Measurements from ENCODE around the gene GPC6. TPM values are rescaled to one million over a fixed set of nuclear protein-coding genes. Genes with fewer than 3 reads are reported as not detected.

Gene GPC6
- total RNA-seq, 2 experiments from 2014 or later, result not detected

- H3K36me3 Mint-ChIP-seq, result no peaks in the 10 kb centered on the region
- CTCF ChIA-PET, result no interaction called here
- H3K4me3 Mint-ChIP-seq, result no peak overlapping the region
- POLR2A ChIA-PET, result no interaction called here
- intact Hi-C loops (cut with micrococcal nuclease), result no loop called here
- H3K27me3 Mint-ChIP-seq, result no peaks in the 10 kb centered on the region
- H3K9me3 Mint-ChIP-seq, result no peaks in the 10 kb centered on the region
- H3K27ac Mint-ChIP-seq, result no peak overlapping the region
- H3K4me1 Mint-ChIP-seq (ENCODE audit: low read depth), result no peaks in the 10 kb centered on the region
- DNase-seq, result no peak
These were observed 301.2 kb downstream of the GPC6 start for GRCh38 chr13:93527748-93528297.

- CTCF ChIA-PET, result no interaction called here
- Mint-ChIP-seq H3K27me3 (no peaks in the 10 kb centered on the region), H3K27ac (no peak overlapping the region), H3K4me3 (no peak overlapping the region), H3K9me3 (no peaks in the 10 kb centered on the region), H3K4me1 (ENCODE audit: low read depth) (no peaks in the 10 kb centered on the region), H3K36me3 (no peaks in the 10 kb centered on the region)
- POLR2A ChIA-PET, result no interaction called here
- intact Hi-C loops (cut with micrococcal nuclease), result no loop called here
- no peak for DNase-seq
These were observed 303.4 kb downstream of the GPC6 start for GRCh38 chr13:93529961-93530360.

- Mint-ChIP-seq H3K27ac (no peak overlapping the region), H3K4me3 (no peak overlapping the region), H3K27me3 (no peaks in the 10 kb centered on the region), H3K9me3 (no peaks in the 10 kb centered on the region), H3K4me1 (ENCODE audit: low read depth) (no peaks in the 10 kb centered on the region), H3K36me3 (no peaks in the 10 kb centered on the region)
- ChIA-PET POLR2A (no interaction called here), CTCF (no interaction called here)
- intact Hi-C loops (cut with micrococcal nuclease), result no loop called here
- no peak for DNase-seq
These were observed 307.6 kb downstream of the GPC6 start for GRCh38 chr13:93534181-93534700.

GRCh38 chr13:93535251-93535650, 308.6 kb downstream of the GPC6 start:
- ChIA-PET CTCF (no interaction called here), POLR2A (no interaction called here)
- DNase-seq, result no peak
- Mint-ChIP-seq H3K9me3 (no peaks in the 10 kb centered on the region), H3K27ac (no peak overlapping the region), H3K27me3 (no peaks in the 10 kb centered on the region), H3K4me1 (ENCODE audit: low read depth) (no peaks in the 10 kb centered on the region), H3K4me3 (no peak overlapping the region), H3K36me3 (no peaks in the 10 kb centered on the region)
- intact Hi-C loops (cut with micrococcal nuclease), result no loop called here

GRCh38 chr13:93539914-93540313, 313.3 kb downstream of the GPC6 start:
- Mint-ChIP-seq H3K27ac (no peak overlapping the region), H3K9me3 (peaks cover 4% of the 10 kb centered on the region), H3K27me3 (no peaks in the 10 kb centered on the region), H3K4me1 (ENCODE audit: low read depth) (no peaks in the 10 kb centered on the region), H3K36me3 (no peaks in the 10 kb centered on the region), H3K4me3 (no peak overlapping the region)
- CTCF ChIA-PET, result no interaction called here
- intact Hi-C loops (cut with micrococcal nuclease), result no loop called here
- POLR2A ChIA-PET, result no interaction called here
- no peak for DNase-seq

- CTCF ChIA-PET, result no interaction called here
- intact Hi-C loops (cut with micrococcal nuclease), result no loop called here
These were observed 321.3 kb downstream of the GPC6 start for GRCh38 chr13:93547886-93548285.

GRCh38 chr13:93549326-93550005, 322.9 kb downstream of the GPC6 start:
- POLR2A ChIA-PET, result no interaction called here
- H3K9me3 Mint-ChIP-seq, result no peaks in the 10 kb centered on the region
- intact Hi-C loops (cut with micrococcal nuclease), result no loop called here

More at GRCh38 chr13:93547886-93548285, 321.3 kb downstream of the GPC6 start:
- H3K27ac Mint-ChIP-seq, result no peak overlapping the region
- no peak for DNase-seq
- H3K9me3 Mint-ChIP-seq, result peaks cover 2% of the 10 kb centered on the region
- POLR2A ChIA-PET, result no interaction called here
- H3K36me3 Mint-ChIP-seq, result no peaks in the 10 kb centered on the region
- H3K4me1 Mint-ChIP-seq (ENCODE audit: low read depth), result no peaks in the 10 kb centered on the region
- H3K4me3 Mint-ChIP-seq, result no peak overlapping the region
- no peaks in the 10 kb centered on the region for H3K27me3 Mint-ChIP-seq

GRCh38 chr13:93550236-93550635, 323.6 kb downstream of the GPC6 start:
- no peaks in the 10 kb centered on the region for H3K36me3 Mint-ChIP-seq
- POLR2A ChIA-PET, result no interaction called here

More at GRCh38 chr13:93549326-93550005, 322.9 kb downstream of the GPC6 start:
- CTCF ChIA-PET, result no interaction called here
- no peak overlapping the region for H3K27ac Mint-ChIP-seq
- no peak for DNase-seq
- no peaks in the 10 kb centered on the region for H3K36me3 Mint-ChIP-seq
- no peak overlapping the region for H3K4me3 Mint-ChIP-seq
- H3K27me3 Mint-ChIP-seq, result no peaks in the 10 kb centered on the region
- no peaks in the 10 kb centered on the region for H3K4me1 Mint-ChIP-seq (ENCODE audit: low read depth)

GRCh38 chr13:93552596-93552995, 326.0 kb downstream of the GPC6 start:
- no peaks in the 10 kb centered on the region for H3K36me3 Mint-ChIP-seq
- POLR2A ChIA-PET, result no interaction called here
- intact Hi-C loops (cut with micrococcal nuclease), result no loop called here
- no peak overlapping the region for H3K27ac Mint-ChIP-seq
- DNase-seq, result no peak
- H3K4me3 Mint-ChIP-seq, result no peak overlapping the region
- H3K9me3 Mint-ChIP-seq, result no peaks in the 10 kb centered on the region
- CTCF ChIA-PET, result no interaction called here
- no peaks in the 10 kb centered on the region for H3K4me1 Mint-ChIP-seq (ENCODE audit: low read depth)
- no peaks in the 10 kb centered on the region for H3K27me3 Mint-ChIP-seq

More at GRCh38 chr13:93550236-93550635, 323.6 kb downstream of the GPC6 start:
- Mint-ChIP-seq H3K27me3 (no peaks in the 10 kb centered on the region), H3K4me1 (ENCODE audit: low read depth) (no peaks in the 10 kb centered on the region), H3K4me3 (no peak overlapping the region), H3K27ac (no peak overlapping the region), H3K9me3 (no peaks in the 10 kb centered on the region)
- DNase-seq, result no peak
- CTCF ChIA-PET, result no interaction called here
- intact Hi-C loops (cut with micrococcal nuclease), result no loop called here

GRCh38 chr13:93554514-93554913, 327.9 kb downstream of the GPC6 start:
- no peaks in the 10 kb centered on the region for H3K36me3 Mint-ChIP-seq
- intact Hi-C loops (cut with micrococcal nuclease), result no loop called here

GRCh38 chr13:93558637-93559036, 332.0 kb downstream of the GPC6 start:
- H3K27ac Mint-ChIP-seq, result no peak overlapping the region
- H3K36me3 Mint-ChIP-seq, result no peaks in the 10 kb centered on the region
- intact Hi-C loops (cut with micrococcal nuclease), result no loop called here
- H3K4me3 Mint-ChIP-seq, result no peak overlapping the region
- H3K4me1 Mint-ChIP-seq (ENCODE audit: low read depth), result no peaks in the 10 kb centered on the region
- ChIA-PET CTCF (no interaction called here), POLR2A (no interaction called here)
- no peaks in the 10 kb centered on the region for H3K9me3 Mint-ChIP-seq
- DNase-seq, result no peak
- no peaks in the 10 kb centered on the region for H3K27me3 Mint-ChIP-seq

More at GRCh38 chr13:93554514-93554913, 327.9 kb downstream of the GPC6 start:
- no peak overlapping the region for H3K4me3 Mint-ChIP-seq
- DNase-seq, result no peak
- H3K27ac Mint-ChIP-seq, result no peak overlapping the region
- ChIA-PET CTCF (no interaction called here), POLR2A (no interaction called here)
- no peaks in the 10 kb centered on the region for H3K9me3 Mint-ChIP-seq
- H3K27me3 Mint-ChIP-seq, result no peaks in the 10 kb centered on the region
- H3K4me1 Mint-ChIP-seq (ENCODE audit: low read depth), result no peaks in the 10 kb centered on the region

GRCh38 chr13:93559718-93560117, 333.1 kb downstream of the GPC6 start:
- Mint-ChIP-seq H3K4me3 (no peak overlapping the region), H3K36me3 (no peaks in the 10 kb centered on the region), H3K27me3 (no peaks in the 10 kb centered on the region), H3K4me1 (ENCODE audit: low read depth) (no peaks in the 10 kb centered on the region), H3K9me3 (no peaks in the 10 kb centered on the region), H3K27ac (no peak overlapping the region)
- POLR2A ChIA-PET, result no interaction called here
- intact Hi-C loops (cut with micrococcal nuclease), result no loop called here
- CTCF ChIA-PET, result no interaction called here
- DNase-seq, result no peak

GRCh38 chr13:93561576-93562225, 335.1 kb downstream of the GPC6 start:
- POLR2A ChIA-PET, result no interaction called here
- Mint-ChIP-seq H3K4me1 (ENCODE audit: low read depth) (no peaks in the 10 kb centered on the region), H3K27ac (no peak overlapping the region), H3K36me3 (no peaks in the 10 kb centered on the region), H3K9me3 (no peaks in the 10 kb centered on the region), H3K27me3 (no peaks in the 10 kb centered on the region), H3K4me3 (no peak overlapping the region)
- intact Hi-C loops (cut with micrococcal nuclease), result no loop called here
- CTCF ChIA-PET, result no interaction called here
- no peak for DNase-seq
